D721Med (cell line): ENCODE measurements around the gene EDN1.

ENCODE experiments used
- DNase-seq: peaks from one replicate; pipeline ENCODE4 v3.0.0; 2011; ENCODE audit warnings: low spot score; ENCODE audit not compliant: insufficient read length
- FAIRE-seq: peaks from 2 replicates; lab custom pipeline; 2011; peaks lifted over from hg19 to GRCh38; lab: Jason Lieb, UNC
- TF ChIP-seq, protein P1 (sequence below): IDR thresholded peaks from 2 replicates; pipeline ENCODE4 v1.5.1; 2012; ENCODE audit warnings: mild to moderate bottlenecking, control low read depth; ENCODE audit not compliant: insufficient read depth; ENCODE audit errors: missing control alignments

EDN1 gene

DNA sequence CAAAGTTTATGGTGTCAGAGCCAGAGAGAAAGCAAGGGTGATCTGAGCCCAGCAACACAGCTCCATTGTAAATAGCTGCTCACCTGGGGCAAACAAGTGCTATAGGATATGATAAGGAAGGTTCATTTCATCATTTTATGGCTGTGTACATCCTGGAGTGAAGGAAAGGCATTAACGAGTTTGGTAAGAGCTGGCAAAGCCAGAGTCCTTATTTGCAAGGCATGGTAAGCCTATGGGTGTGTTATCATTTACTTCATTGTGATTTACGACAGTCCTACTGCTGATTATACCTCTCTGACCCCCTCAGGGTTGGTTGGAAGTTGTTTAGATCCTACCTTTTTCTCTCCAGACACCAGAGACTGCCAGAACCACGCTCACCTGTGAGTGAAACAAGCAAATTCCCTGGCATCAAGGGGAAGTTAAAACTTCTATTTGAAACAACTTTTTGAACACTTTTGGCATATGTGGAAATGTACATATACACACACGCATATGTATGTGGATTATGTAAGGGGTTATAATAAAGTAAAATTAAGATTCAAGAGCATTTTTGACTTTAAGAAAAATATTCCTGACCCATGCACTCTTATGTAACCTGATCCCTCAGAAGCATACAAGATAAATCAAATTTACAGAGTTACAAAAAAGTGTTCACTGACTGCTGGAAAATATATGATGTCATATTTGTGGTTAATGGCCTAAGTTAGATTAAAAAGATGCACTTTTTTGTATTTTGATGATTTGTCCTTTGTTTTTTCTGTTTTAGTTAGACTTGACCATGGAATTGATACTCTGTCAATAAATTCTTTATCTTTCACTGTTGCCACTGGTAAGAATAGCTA lies 40.4 kb upstream of the EDN1 start:
- no peak for FAIRE-seq
- TF ChIP-seq, protein P1, sequence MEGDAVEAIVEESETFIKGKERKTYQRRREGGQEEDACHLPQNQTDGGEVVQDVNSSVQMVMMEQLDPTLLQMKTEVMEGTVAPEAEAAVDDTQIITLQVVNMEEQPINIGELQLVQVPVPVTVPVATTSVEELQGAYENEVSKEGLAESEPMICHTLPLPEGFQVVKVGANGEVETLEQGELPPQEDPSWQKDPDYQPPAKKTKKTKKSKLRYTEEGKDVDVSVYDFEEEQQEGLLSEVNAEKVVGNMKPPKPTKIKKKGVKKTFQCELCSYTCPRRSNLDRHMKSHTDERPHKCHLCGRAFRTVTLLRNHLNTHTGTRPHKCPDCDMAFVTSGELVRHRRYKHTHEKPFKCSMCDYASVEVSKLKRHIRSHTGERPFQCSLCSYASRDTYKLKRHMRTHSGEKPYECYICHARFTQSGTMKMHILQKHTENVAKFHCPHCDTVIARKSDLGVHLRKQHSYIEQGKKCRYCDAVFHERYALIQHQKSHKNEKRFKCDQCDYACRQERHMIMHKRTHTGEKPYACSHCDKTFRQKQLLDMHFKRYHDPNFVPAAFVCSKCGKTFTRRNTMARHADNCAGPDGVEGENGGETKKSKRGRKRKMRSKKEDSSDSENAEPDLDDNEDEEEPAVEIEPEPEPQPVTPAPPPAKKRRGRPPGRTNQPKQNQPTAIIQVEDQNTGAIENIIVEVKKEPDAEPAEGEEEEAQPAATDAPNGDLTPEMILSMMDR: no peak
- no peak for DNase-seq

DNA sequence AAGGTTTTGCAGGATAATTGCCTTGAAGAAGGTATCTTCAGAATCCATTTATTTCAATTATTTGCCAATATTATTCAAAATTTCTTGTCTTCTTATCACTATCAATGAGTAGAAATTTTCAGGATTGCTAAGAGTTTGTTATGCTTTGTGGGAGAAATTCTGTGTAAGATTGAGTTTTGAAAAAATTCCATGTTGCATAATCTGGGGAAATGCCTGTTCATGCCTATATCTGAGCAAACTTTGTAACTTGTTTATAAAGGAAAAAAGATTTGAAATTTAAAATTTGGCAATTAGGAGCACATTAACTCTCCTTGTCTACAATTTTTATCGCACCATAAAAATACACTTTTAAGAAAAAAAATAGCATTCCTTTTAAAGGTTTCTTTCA lies 39.8 kb upstream of the EDN1 start:
- TF ChIP-seq, protein P1: no peak
- DNase-seq (no peak), FAIRE-seq (no peak)

DNA sequence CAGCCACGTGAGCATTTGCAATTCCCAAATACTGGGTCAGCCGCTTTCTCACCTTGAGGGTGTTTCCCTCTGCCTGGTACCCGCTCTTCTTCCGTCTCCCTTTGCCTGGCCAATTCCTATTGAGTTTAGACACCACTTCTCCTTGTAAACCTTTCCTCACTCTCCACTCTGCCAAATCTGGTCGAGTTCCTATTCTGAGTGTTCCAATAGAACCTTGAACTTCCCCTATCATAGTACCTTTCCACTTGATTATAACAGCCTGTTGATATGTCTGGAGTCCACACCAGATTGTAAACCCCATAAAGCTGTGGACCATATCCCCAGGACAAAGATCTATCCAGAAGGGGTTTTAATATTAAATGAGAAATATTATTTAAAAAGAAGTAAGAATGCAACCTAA lies 36.0 kb upstream of the EDN1 start:
- DNase-seq: no peak
- FAIRE-seq: no peak
- TF ChIP-seq, protein P1: no peak

DNA sequence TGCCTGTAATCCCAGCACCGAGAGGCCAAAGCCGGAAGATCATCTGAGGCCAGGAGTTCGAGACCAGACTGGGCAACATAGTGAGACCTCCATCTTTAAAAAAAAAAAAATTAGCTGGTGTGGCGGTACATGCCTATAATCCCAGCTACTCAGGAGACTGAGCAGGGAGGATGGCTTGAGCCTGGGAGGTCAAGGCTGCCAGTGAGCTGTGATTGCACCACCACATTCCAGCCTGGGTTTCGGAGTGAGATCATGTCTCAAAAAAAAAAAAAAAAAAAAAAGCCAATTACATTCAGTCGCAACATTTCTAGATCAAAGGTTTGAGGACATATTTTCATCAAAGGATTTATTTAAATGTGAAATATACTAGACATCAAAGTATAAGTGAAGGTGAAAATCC lies 32.0 kb upstream of the EDN1 start:
- DNase-seq: no peak
- TF ChIP-seq, protein P1: no peak
- no peak for FAIRE-seq

DNA sequence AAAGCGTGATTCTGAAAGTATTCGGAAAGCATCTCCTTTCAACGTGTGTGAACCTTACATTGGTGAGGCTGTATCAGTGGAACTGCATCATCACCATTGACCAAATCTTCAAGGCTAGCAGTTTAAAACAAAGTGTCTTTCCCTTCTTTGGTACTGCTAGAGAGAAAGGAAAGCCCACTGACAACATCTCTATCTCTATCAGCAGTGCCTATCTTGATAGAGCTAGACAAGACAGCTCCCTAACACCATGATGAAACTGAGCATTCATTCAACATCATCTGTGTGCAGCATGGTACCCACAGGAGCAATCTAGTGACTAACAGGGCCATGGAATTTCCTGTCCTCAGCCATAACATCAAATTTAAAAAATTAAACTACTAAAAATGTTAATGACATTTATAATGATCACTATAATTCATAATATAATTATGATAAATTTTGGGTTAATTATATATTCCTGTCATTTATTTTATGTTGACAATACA lies 31.5 kb upstream of the EDN1 start:
- no peak for FAIRE-seq
- TF ChIP-seq, protein P1: no peak
- DNase-seq: no peak

DNA sequence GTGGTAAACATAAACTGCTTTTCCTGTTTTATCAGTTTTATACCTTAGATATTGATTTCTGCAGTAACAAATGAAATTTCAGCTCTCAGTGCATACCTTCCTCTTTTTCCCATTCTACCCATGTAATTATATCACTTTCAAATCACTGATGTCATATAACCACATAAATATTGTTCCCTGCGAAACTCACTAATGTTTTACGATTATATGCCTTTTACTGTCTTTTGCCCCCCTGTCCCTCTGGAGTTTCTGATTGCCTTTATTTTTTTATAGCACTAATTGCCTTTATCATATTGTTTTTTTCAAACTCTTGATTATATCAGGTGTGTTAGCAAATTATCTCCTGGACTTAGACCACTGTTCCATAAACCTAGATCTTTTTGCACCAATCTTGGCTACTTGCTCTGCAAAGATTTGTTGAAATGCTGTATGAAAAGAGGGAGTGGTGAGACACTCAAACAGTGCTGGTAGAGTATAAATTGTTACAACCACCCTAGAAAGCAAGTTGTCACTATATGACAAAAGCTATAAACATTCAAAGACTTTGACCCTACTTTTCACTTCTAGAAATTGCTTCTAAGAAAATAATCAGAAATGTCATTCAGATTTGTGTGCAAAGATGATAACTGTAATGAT lies 29.6 kb upstream of the EDN1 start:
- no peak for DNase-seq
- FAIRE-seq: no peak
- TF ChIP-seq, protein P1: no peak

DNA sequence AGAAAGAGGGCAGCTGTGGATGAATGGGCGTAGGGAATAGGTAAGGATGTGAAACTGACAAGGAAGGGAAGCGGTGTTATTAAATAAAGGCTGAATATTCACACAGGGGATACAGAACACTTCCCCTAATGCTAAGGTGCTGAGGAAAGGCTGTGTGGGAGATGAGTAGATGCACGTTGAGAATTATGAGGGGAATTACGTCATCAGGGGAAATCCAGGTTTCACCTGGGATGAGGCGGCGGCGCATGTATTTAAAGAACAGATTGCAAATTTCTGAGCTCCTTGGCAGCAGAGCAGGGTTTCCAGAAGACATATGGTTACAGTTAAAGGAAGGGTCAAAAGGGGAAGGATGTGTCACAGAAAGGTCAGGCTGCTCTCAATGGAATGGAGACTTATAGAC lies 28.7 kb upstream of the EDN1 start:
- FAIRE-seq (no peak), DNase-seq (no peak)
- TF ChIP-seq, protein P1: no peak
